GM12891 (cell line): ENCODE results near the gene CFAP298.

Source experiments
- PAX5 ChIP-seq: IDR thresholded peaks from 2 replicates; pipeline ENCODE4 v1.6.1; 2011; ENCODE audit warnings: low read length, moderate library complexity, mild to moderate bottlenecking; ENCODE audit not compliant: insufficient read depth, severe bottlenecking
- POLR2A ChIP-seq: IDR thresholded peaks from 2 replicates; pipeline ENCODE4 v1.6.1; 2011; ENCODE audit warnings: low read depth, low read length, control low read depth
- POLR2AphosphoS5 ChIP-seq: IDR thresholded peaks from 2 replicates; pipeline ENCODE4 v1.6.1; 2011; ENCODE audit warnings: low read depth, low read length, control low read depth
- SPI1 ChIP-seq: IDR thresholded peaks from 2 replicates; pipeline ENCODE4 v1.6.1; 2011; ENCODE audit warnings: low read depth, low read length, control low read depth
- TAF1 ChIP-seq: IDR thresholded peaks from 2 replicates; pipeline ENCODE4 v1.6.1; 2011; ENCODE audit warnings: low read depth, low read length, control low read depth

- TF ChIP-seq POLR2A (no peak), POLR2AphosphoS5 (no peak), PAX5 (no peak), TAF1 (no peak), SPI1 (no peak)
These were observed 18.5 kb downstream of the CFAP298 start for GRCh38 chr21:32593690-32594089.
